CD4-positive, alpha-beta T cell treated with Interleukin-12 subunit alpha and Interleukin-12 subunit beta, for 1 hour (primary cell): ENCODE measurements around the gene NRXN3.

ENCODE experiments used
- DNase-seq: peaks from one replicate; pipeline ENCODE4 v3.0.0-alpha.2; 2020

The NRXN3 gene

DNA sequence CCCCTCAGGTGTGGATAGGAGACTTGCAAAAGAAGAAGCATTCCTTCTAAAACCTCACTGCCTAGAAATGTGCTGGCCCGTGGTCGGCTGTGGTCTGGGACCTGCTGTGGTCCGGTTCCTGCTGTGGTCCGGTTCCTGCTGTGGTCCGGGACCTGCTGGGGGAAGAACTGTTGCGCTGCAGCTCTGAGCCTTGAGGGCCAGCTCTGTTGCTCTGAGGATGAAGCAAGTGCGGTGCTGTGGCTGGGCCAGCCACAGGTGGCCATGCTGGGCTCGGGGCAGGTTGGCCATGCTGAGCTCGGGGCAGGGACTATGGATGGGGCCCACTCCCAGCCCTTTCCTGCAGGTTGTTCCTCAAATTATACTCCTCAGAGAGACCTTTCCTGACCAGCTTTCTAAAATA lies 5.2 kb downstream of the NRXN3 start:
- no peak for DNase-seq

DNA sequence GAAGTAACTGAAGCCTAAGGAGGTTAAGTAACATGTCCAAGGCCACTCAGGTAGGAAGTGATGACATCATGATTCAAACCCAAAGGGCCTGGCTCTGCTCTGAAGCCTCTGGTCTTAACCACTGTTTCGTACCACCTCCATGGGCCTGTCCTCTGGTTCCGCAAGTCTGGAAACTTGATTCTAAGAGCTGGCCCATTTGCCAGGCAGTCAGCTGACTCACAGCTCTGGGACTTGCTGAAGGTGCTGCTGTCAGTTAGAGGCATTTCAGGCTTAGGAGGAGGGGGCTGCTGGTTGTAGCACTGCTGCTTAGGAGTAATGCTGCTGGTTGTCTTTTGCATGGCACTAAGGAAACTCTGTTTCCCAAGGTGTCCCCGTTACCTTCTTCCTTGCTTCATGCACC lies 7.9 kb downstream of the NRXN3 start:
- no peak for DNase-seq

DNA sequence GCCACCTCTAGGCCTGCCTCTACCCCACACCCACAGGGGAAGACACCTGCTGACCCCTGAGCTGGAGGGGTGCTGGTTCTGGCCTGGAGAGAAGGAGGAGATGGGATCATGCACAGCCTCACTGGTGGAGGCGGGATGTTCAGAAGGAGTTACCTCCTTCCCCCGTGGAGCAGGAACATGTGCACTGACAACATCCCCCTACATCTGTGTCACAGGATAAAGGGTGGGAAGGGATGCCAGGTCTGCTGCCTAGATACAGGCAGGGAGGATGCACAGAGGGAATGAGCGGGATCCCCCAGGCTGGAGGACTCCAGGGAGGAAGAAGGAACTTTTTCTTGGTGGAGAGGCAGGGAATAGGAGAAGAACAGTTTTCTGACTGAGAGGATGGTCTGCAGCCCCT lies 8.8 kb downstream of the NRXN3 start:
- no peak for DNase-seq

DNA sequence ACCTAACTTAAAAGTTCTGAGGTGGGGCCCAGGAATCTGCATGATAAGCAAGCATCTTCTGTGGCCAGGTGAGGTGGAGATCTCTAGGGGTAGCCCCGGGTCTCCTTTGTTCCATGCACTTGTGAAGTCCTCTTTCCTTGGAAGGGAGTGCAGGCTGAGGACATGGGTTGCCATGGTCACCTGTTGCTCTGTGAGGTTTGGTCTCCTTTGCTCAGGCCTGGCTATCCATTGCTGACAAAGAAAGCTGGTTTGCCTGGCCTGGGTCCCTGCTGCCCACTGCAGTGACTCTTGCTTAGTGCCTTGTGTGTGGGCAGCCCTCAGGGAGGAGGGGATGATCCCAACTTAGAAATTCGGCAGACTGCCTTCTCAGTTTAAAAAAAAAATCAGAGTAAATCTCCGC lies 11.1 kb downstream of the NRXN3 start:
- no peak for DNase-seq

DNA sequence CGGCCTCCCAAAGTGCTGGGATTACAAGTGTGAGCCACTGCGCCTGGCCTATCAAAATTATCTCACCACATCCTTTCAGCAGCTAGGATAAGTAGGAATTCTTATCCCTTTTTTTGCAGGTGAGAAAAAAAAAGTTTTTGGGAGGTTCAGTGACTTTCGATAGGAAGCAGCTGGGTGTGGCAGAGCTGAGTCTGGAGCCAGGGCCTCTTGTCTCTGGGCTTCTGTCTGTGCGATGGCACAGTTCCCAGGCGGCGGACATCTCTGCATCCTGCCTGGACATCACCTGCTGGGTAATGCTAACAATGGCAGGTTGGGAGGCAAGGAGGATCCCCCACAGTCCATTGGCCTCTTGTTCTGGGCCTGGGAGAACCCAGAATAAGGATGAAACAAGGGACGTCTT lies 12.5 kb downstream of the NRXN3 start:
- DNase-seq, result no peak

DNA sequence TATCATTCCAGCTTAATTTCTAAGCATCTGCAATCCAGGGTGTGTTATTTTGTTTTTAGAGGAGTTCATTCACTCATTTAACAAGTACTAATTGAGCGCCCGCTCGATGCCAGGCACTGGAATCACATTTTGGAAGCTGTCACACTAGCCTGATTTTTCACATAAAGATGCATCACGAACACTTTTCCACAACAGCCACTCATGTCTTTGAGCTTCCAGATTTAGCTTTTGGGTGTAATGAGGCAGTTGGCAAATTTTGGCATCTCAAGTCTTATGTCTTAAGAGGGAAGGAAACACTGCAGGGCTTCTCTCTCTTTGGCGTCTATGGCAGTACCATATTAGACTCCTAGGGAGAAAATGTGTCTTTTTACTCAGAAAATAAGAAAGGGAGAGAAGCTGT lies 14.0 kb downstream of the NRXN3 start:
- no peak for DNase-seq

DNA sequence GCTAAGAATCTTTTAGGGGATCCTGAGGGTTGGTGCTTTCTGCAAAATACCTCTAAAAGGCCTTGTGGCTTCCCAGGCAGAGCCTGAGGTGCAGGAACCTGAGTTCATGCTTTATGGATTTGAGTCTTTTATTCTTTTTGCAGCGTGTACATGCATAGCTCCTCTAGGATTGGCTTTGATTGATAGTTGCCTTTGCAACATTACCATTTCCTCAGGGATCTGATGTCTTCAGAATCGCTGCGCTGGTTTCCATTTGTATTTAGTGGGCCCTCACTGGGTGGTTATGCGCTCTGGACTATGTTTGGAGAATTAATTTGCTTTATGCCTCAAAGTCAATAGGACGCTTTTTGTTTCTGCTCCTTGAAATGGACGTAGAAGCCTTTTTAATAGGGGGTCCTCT lies 16.1 kb downstream of the NRXN3 start:
- no peak for DNase-seq

DNA sequence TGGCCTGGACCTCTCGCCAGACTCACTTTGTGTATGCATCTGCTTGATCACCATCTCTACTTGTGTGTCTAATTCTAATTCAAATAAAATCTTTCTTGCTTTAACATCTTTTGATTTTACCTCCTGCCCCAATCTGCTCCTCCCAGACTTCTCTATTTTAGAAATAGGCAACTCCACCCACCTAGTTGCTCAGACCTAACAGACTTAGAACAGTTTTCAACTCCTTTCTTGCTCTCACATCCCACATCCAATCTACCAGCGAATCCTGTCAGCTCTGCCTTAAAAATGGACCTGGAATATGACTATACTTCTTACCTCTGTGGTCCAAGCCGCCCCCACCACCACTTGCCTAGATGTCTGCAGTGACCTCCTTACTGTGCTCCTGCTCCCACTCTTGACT lies 18.7 kb downstream of the NRXN3 start:
- no peak for DNase-seq

DNA sequence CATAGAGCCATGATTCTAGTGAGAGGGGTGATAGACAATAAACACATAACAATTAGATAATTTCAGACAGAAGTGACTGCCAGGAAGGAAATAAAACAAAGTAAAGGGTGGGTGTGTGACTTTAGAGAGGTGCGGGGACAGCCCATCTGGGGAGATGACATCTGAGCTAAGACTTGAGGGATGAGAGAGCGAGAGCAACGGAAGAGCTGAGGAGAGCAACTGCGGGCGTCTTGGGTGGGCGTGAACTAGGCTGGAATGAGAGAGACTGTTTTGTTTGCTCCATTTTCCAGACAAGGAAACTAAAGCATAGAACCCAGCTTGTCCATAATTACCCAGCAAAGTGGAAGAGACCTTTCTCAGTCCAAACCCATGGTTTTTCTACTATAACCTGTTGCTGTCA lies 25.3 kb downstream of the NRXN3 start:
- no peak for DNase-seq

DNA sequence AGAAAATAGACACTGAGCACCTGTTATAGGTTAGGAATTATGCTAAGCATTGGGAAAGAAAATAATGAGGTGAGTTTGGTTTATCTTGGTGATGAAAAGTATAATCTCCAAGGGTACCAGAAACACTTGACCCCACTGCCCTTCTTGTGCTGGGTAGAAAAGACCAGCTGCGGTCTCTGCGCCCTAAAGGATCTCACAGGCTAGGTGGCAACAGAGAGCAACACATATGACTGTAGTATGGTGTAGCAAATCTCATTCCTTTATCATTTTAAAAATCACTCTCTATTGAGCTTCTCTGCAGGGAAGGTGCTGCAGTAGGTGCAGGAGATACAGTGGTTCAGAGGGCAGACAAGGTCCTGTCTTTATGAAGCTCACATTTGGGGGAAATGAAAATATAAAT lies 26.1 kb downstream of the NRXN3 start:
- no peak for DNase-seq

DNA sequence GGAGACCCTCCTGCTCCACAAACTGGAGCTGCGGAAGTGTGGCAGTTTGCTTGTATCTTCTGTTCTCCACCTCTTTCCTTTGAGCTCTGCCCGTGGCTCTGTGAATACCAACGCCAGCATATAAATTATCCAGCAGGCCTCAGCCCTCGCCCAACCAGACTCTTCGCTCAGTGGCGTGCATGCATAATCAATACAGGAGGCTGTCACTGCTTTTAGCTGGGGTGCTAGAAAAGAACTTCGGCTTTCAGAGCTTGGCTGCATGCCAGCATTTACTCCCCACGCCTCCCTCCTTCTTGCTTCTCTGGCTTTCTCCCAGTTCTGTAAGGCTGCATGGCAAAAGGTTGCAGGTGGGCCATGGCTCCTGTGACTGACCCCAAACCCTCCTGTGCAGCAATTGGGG lies 26.9 kb downstream of the NRXN3 start:
- DNase-seq, result no peak

DNA sequence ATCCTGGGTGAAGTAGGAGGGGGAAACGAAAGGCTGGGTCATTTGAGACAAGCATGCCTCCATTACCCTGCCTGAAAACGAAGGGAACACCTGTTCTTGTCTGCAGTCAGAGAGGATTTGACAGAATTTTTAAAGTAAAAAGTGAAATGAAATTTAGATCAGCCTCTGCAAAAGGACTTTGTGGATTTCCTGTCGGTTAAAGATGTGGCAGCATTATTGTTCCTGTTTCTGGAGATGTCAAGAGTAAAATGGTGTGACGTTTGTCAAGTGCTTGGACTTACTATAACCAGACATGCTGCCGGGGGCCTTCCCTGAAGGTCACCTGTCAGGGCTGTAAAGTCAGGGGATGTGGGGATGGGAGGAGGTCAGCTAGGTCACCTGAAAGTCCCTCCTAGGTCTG lies 32.0 kb downstream of the NRXN3 start:
- no peak for DNase-seq

DNA sequence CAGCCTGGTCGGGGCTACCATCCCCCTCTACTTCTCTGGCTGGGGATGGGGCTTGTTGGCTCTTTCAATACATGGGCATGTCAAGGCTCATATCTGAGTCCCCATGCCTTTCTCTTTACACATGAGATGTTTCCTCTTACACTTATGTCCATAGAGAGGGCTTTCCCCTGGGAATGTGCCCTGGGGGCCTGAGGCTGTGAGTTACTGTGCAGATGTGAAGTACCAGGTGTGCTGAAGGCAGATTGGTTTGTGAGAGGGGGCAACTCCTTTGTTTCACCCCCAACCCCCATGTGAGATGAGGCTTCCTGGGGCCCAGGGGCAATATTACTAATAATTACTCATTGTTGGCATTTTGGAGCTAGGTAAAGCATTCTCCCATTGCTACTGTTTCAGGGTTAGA lies 32.8 kb downstream of the NRXN3 start:
- no peak for DNase-seq

DNA sequence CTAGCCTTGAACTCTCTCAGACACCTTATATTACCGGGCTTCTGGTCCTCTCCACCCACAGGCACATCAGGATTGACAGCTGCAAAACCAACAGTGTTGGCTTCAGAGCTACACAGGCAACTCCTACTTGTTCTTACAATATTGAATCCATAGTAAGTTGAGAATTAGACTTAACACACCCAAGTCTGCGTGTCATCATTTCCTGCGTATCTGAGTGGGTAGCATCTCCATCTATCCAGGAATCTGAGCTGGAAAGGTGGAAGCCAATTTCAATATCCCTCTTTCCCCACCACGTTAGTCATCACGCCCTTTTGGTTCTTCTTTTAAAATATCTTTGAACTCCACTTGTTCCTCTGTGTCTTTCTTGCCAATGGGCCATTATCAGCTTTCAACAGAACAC lies 37.2 kb downstream of the NRXN3 start:
- DNase-seq, result no peak

DNA sequence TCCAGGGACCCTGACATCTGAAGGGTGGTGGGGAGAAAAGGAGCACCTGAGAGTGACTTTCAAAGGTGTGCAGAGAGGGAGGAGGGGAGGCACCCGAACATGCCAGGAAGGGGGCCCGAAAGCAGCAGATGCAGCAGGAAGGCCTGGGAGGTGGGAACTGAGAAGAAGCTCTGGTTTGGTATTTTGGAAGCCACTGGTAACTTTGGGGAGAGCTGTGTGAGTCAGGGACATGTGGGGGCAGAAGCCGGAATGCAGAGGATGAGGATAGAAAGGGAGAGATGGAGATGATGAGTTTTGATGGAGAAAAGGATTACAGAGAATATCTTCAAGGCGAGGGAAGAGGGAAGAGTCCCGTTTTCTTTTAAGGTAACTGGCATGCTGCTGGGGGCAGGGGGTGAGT lies 50.1 kb downstream of the NRXN3 start:
- no peak for DNase-seq

DNA sequence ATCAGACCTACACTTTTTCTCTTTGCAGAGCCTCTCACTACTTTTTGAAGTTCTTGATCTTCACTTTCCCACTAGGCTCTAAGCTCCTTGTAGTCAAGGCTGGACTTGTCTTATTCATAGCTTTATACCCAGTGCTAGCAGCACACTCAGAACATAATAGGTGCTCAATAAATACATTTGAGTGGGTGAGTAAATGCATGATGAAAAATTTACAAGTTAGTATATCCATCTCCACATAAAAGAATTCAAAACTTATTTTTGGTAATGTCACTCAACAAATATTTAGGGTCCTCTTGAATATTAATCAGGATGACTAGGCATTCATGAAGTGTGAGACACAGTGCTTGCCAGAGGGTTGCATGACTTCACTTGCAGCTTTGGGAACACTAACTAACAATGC lies 52.6 kb downstream of the NRXN3 start:
- DNase-seq, result no peak

DNA sequence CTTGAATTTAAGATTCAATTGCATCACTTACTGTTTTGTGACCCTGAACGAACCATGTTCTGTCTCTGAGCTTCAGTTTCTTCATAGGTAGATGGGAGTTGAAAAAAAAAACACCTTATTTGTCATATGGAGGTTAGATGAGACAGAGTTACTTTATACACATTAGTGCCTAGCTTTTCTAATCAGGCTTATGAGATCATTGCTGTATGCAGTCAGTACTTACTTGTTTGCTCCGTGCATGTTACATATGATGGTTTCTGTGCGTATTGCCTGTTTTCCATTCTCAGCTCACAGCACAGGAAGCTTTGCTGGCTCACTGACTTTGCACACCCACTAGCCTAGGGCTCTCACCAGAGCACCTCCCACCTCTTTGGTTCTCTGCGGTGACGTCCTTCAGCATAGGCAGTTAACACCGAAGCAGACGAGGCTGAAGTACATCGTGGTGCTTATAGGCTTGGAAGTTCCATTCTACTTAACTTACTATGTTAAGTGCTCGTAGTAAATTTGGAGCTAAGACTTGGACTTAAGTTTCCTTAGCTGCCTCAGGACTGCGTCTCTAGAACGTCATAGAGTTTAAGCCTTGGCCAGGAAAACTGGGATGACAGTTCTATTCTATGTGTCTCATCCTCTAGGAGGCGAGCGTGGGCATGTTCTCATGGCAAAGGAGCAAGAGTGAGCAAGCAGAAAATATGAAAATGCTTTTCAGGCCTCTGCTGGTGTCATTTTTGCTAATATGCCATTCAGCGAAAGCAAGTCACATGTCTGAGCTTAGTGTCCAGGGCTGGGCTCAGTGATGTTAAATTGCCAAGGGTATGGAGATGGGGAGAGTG lies 57.3 kb downstream of the NRXN3 start:
- no peak for DNase-seq

DNA sequence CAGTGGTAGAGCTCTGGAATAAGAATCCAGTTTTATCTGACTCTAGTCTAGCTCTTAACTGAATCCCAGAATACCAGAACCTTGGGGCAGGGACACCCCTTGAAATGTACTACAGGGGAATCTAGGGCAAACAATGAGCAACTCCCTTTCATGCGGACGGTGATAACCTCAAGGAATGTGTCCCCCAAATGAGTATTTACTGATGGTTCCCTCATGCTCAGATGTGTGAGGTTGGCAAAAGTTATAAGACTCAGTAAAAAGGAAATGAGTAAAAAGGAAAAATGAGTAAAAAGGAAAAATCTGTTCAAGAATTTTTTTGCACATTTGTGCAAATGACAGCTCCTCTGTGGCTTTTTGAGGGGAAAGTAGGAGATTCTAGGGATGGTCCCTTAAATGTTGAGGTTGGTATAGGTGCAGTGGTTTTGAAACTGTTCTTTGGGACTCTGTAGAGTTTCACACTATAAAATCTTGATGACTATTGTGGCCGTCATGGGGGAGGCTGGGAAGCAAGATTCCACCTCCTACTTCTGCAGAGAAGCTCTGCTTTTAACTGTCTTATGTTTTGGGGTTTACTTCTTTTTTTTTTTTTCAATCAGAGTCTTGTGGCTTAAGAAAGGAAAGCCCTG lies 58.6 kb downstream of the NRXN3 start:
- DNase-seq, result no peak

DNA sequence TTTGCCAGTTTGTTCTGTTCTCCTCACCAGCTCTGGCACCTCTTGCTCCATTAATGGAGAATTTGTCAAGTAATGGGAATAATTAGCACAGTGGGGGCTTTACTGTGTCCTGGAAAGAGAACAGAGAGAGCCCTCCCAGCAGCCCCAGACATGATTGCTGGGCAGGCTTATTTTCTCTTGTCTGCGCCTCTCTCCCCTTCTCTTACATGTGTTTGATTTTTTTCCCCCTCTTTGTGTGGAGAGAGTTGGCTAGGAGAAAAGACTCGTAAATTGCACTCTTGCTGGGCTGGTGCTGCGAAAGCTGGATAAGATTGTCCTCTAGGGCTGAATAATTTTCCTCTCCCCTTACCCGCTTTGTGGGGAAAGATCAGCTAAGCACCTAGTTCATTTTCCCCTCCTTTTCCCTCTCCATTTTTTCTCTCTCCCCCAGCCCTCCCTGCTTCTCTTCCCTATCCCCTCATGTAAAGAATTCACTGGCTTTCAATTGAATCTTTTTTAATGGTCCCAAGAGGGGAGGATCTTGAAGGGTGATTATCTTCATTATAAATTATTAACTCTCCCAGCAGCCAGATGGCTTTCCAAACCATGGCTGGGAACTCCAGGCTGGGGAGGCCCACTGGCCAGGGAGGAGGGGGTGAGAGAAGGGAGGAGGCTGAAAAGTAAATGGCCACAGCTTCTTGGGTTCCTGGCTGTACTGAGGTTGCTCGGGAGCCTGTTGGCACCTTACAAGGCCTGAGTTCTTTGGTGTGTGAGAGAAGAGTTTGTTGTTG lies 62.2 kb downstream of the NRXN3 start:
- no peak for DNase-seq

DNA sequence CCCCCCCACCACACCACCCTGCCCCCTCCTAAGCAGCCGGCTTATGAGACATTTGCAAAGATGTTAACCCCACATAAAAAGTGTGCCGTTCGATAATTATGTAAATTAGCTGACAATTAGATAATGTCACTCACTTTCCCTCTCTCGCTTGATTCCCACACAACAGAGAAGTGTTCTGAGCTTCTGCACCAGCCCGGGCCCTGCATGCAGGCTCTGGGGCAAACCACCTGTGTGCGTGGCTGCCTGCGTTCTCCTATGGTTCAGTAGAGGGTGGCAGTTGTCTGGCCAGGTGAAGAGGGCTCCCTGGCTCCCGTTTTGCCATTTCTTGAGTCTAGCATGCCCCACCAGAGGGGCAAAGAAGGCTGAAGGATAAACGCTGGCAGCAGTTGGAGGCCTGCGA lies 68.0 kb downstream of the NRXN3 start:
- DNase-seq, result no peak

DNA sequence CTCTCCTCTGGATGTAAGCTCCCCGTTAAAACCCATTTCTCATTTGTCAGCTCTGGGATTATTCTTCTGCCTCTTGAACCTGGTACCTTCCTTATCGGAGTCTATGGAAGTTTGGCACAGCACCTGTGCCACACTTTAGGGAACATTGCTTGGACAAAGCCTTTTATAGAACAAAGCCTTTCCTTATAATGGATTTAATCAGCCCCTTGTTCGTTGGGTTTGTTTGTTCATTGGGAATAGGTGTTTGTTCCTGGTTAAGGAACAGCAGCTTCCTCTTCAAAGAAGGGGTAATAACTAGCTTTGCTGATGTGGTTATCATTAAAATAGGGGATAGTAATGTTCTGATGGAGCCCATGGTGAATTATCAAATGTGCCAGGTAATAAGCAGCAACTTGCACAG lies 70.4 kb downstream of the NRXN3 start:
- no peak for DNase-seq

DNA sequence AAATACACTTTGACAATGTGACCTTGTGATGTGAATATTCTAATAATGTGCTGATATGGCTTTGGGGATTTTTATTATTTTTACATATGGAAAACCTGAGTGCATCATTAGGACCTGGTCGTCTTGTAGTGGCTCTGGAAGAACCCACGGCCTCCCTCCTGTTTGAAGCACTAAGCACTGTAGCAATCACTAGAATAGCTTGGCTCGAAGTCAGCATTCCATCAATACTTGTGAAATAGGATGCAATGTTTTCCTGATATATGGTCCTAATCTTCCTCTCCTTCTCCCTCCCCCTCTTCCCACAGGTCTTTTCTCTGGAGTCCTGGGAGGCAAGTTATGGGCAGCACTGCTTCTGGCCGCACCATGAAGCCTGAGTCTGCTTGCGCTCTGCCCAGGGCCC lies 71.9 kb downstream of the NRXN3 start:
- no peak for DNase-seq

DNA sequence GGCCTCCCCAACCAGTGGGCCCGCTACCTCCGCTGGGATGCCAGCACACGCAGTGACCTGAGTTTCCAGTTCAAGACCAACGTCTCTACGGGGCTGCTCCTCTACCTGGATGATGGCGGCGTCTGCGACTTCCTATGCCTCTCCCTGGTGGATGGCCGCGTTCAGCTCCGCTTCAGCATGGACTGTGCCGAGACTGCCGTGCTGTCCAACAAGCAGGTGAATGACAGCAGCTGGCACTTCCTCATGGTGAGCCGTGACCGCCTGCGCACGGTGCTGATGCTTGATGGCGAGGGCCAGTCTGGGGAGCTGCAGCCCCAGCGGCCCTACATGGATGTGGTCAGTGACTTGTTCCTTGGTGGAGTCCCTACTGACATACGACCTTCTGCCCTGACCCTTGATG lies 73.0 kb downstream of the NRXN3 start:
- no peak for DNase-seq

DNA sequence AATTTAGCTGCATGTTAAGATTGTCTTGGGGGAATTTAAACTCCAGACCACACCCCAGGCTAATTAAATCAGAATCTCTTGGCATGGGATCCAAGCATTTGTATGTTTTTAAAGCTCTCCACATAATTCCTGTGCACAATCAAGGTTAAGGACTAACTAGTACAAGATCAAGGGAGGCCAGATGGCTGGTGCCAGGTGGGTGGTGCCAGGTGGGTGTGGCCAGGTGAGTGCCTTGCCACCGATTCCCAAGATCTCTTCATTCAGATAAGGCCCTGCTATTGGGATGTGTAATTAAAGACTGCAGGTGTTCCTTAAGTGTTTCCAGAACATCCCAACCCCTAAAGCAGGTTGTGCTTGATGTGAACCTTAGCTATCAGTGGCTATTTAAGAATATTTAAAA lies 75.1 kb downstream of the NRXN3 start:
- no peak for DNase-seq
